Fibroblast of skin of right quadriceps (primary cell): ENCODE measurements around the gene TMEM179B.

ENCODE experiments used
- DNase-seq: peaks from one replicate; pipeline ENCODE4 v3.0.0-alpha.2; 2013

Gene TMEM179B

GRCh38 chr11:62839050-62839945 is 52.1 kb downstream of the TMEM179B start, which contains the start of gene WDR74:
TSS of gene WDR74 (minus strand) at chr11:62839590. CDS start at chr11:62839570, 20 bp downstream.
- peak; percentile 89 for DNase-seq
